MG63 (cell line): Measurements from ENCODE around the gene YIF1B. TPM values are rescaled to one million over a fixed set of nuclear protein-coding genes. Genes with fewer than 3 reads are reported as not detected.
"Not testable (repeated sequence)": the region's sequence is repeated elsewhere in the genome, so short reads cannot be mapped to it uniquely, and the experiment has no call there.

Experiments used
- DNase-seq: peaks from one replicate; pipeline ENCODE4 v3.0.0-alpha.2; 2020
- H3K27me3 ChIP-seq: fragments of 250-450 bp; sonication (Bioruptor Pico); 2 replicates; pipeline ENCODE4 v1.5.1; 2020; ENCODE audit warnings: mild to moderate bottlenecking, moderate library complexity
- H3K36me3 ChIP-seq: fragments of 250-450 bp; sonication (Bioruptor Pico); 2 replicates; pipeline ENCODE4 v1.5.1; 2020; ENCODE audit warnings: mild to moderate bottlenecking, moderate library complexity
- H3K4me3 ChIP-seq: fragments of 250-450 bp; sonication (Bioruptor Pico); 2 replicates; pipeline ENCODE4 v1.5.1; 2020; ENCODE audit warnings: mild to moderate bottlenecking, moderate library complexity
- H3K9me3 ChIP-seq: fragments of 250-450 bp; sonication (Bioruptor Pico); 2 replicates; pipeline ENCODE4 v1.5.1; 2020; ENCODE audit warnings: mild to moderate bottlenecking, moderate library complexity
- total RNA-seq: library from RNA; depleted of rRNA; stranded (reverse); fragments of >200 nt; shearing (Covaris generic); gene quantifications from 2 replicates; pipeline ENCODE4 v1.2.3, GENCODE V29; 2014; ENCODE audit warnings: low replicate concordance

Gene YIF1B
- total RNA-seq, 1 experiment from 2014 or later, result 294 TPM

GRCh38 chr19:38270587-38271167, 45.1 kb downstream of the YIF1B start:
- peak; percentile 99 for DNase-seq
- H3K27me3 ChIP-seq, result no peaks in the 10 kb centered on the region
- H3K9me3 ChIP-seq, result no peaks in the 10 kb centered on the region
- H3K4me3 ChIP-seq, result no peak overlapping the region
- no peaks in the 10 kb centered on the region for H3K36me3 ChIP-seq

DNA sequence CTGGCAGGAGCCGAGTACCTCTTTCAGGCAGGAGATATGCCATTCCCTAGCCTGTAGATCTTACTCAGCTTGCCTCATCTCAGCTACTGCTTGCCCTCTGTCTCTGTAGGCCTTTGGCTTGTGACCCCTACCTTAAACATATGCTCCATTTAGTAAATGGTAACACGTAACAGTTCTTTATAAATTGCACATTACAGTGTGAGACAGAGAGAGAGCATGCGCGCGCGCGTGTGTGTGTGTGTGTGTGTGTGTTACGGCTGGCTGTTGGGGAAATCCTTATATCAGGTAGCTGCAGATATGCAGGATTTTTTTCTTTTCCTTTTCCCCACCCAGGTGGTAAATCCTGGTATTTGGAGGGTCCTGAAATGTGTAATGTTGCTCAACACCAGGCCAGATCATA, 47.2 kb downstream of the YIF1B start:
- Histone ChIP-seq H3K9me3 (no peaks in the 10 kb centered on the region), H3K4me3 (no peak overlapping the region), H3K36me3 (no peaks in the 10 kb centered on the region), H3K27me3 (no peaks in the 10 kb centered on the region)
- no peak for DNase-seq

DNA sequence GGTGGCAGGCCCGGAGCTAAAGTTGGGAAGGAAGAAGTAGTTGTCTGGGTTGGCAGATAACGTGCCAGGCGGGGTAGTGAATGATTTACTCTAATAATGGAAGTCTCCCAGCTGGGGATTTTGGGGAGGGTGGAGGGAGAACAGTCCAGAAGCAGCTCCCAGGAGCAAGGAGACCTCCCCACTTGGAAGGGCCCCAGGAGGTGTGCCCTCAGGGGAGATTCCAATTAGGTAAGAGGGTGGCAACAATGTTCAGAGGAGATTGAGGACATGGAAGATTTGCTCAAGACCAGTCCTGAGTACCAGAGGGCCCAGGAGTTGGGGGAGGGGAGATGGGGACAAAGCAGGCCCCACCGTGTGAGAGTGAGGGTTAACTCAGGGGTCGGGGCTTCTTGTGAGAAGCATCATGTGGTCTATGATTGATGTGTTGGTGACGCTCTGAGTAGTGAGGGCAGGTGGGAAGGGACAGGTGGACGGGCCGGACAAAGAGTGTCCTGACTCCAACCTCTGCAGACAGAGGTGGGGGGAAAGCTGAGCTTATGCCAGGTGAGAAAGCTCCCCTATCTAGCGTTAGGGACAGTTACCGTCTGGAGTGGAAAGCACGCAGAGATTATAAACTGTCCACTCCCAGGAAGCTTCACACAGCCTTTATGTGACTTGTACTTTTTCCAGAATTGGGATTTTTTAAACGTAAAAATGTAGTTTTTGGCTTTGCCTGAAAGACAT, 47.8 kb downstream of the YIF1B start:
- no peaks in the 10 kb centered on the region for H3K36me3 ChIP-seq
- no peaks in the 10 kb centered on the region for H3K27me3 ChIP-seq
- no peak for DNase-seq
- H3K9me3 ChIP-seq, result no peaks in the 10 kb centered on the region
- no peak overlapping the region for H3K4me3 ChIP-seq

DNA sequence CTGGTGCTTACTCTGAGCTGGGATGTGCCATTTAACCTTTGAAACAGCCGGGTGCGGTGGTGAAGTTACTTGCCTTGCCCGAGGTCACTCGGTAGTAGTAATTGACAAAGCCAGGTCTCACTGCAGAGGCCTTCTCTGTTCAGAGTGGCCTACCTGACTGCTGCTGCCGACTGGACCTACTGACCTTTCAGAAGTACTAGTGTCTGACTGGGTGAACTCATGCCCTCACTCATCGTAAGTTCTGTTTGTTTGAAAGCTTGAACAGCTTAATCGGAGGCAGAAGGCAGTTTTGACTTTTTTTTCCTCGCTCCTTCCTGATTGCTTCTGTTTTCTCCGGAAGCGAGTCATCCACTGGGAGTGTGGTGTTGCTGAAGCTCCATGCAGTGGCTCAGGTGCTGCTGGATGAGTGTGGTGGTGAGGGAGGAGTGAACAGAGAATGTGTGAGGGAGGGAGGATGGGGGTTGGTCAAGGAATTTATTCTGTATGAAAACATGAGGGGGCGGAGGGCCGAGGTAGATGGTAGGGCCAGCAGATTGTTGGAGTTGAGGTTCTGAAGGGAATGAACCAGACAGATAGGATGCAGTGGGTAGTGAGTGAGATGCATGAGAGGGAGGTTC, 48.7 kb downstream of the YIF1B start:
- Histone ChIP-seq H3K27me3 (no peaks in the 10 kb centered on the region), H3K36me3 (no peaks in the 10 kb centered on the region), H3K9me3 (no peaks in the 10 kb centered on the region), H3K4me3 (no peak overlapping the region)
- peak; percentile 38 for DNase-seq

GRCh38 chr19:38265921-38266429, 49.8 kb downstream of the YIF1B start:
- DNase-seq, result no peak
- Histone ChIP-seq H3K4me3 (no peak overlapping the region), H3K36me3 (no peaks in the 10 kb centered on the region), H3K27me3 (no peaks in the 10 kb centered on the region), H3K9me3 (no peaks in the 10 kb centered on the region)

DNA sequence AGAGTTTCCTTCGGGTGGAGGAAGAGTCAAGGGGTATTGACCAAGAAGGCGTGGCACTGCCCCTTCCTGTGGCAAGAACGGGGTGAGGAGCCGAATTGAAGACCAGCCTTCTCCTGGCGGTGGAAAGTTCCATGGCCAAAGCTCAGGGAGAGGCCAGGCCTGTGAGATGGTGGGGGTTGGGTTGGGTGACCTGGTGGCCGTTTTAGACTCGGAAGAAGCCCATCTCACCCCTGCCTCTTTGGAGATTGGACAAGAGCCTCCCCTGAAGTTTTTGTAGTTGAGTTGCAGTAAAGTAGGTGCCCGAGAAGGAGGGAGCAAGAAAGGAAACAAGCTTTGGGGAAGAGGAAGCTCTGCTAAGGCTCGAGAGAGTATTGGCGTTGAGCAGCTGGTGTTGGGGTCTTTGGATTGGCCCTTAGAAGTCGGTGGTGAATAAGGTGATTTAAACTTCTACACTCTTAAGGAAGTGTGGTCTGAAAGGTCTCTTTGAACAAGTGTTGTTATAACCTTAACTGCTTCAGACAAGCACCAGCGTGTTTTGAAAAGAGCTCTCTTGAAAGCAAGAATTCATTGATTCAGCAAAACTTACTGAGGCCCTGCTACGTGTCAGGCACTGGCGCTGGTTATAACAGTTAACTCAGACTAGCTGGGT, 50.4 kb downstream of the YIF1B start:
- H3K4me3 ChIP-seq, result no peak overlapping the region
- DNase-seq, result no peak
- no peaks in the 10 kb centered on the region for H3K36me3 ChIP-seq
- H3K27me3 ChIP-seq, result no peaks in the 10 kb centered on the region
- no peaks in the 10 kb centered on the region for H3K9me3 ChIP-seq

DNA sequence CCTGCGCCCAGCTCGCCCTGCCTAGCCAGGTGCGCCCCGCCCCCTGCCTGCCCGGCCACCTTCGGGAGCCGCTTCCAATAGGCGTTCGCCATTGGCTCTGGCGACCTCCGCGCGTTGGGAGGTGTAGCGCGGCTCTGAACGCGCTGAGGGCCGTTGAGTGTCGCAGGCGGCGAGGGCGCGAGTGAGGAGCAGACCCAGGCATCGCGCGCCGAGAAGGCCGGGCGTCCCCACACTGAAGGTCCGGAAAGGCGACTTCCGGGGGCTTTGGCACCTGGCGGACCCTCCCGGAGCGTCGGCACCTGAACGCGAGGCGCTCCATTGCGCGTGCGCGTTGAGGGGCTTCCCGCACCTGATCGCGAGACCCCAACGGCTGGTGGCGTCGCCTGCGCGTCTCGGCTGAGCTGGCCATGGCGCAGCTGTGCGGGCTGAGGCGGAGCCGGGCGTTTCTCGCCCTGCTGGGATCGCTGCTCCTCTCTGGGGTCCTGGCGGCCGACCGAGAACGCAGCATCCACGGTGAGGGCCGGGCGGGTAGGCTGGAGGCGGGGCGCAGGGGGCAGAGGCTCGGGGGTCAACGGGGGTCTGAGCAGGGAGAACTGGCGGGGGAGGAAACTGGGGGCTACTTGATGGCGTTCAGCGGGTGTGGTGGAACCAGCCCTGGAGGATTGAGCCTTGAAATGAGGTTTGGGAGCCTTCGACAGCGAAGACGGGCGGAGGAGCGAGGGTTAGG, 51.1 kb downstream of the YIF1B start, which contains the start of gene SPINT2:
Gene SPINT2 (plus strand): TSS at position 88 of the 727 bp plus-strand sequence. CDS start 320 bp downstream, at position 408.
- Histone ChIP-seq H3K27me3 (no peaks in the 10 kb centered on the region), H3K4me3 (no peak within 1 kb of the TSS), H3K9me3 (no peaks in the 10 kb centered on the region), H3K36me3 (no peaks in the 10 kb centered on the region)
- DNase-seq, result no peak

- DNase-seq, result no peak
- Histone ChIP-seq H3K9me3 (no peaks in the 10 kb centered on the region), H3K27me3 (no peaks in the 10 kb centered on the region), H3K36me3 (no peaks in the 10 kb centered on the region), H3K4me3 (no peak overlapping the region)
These were observed 51.9 kb downstream of the YIF1B start for GRCh38 chr19:38263689-38264485.

DNA sequence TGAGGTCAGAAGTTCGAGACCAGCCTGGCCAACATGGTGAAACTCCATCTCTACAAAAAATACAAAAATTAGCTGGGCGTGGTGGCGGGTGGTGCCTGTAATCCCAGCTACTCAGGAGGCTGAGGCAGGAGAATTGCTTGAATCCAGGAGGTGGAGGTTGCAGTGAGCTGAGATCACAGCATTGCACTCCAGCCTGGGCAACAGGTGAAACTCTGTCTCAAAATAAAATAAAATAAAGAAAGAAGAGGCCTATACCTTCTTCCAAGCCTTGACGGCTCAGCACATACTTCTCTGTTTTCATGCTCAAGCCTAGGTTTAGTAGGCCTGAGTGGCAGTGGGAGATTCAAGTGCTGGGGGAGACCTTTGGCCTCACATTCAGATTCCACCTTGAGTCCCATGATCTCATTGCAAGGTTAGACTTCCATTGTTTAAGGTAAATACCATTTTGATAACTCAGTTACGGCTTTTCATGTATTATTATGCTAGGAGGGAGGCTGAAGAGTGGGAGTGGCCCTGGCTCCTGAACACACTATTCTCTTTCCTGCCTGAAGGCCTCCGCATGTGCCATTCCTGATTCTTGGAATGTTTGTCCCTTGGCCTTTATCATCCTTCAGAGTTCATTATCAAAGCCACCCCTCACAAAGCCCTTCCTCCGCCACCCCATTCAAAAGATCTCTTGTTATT, 53.0 kb downstream of the YIF1B start:
- H3K4me3 ChIP-seq, result no peak overlapping the region
- H3K27me3 ChIP-seq, result no peaks in the 10 kb centered on the region
- DNase-seq, result no peak
- no peaks in the 10 kb centered on the region for H3K9me3 ChIP-seq
- H3K36me3 ChIP-seq, result no peaks in the 10 kb centered on the region

DNA sequence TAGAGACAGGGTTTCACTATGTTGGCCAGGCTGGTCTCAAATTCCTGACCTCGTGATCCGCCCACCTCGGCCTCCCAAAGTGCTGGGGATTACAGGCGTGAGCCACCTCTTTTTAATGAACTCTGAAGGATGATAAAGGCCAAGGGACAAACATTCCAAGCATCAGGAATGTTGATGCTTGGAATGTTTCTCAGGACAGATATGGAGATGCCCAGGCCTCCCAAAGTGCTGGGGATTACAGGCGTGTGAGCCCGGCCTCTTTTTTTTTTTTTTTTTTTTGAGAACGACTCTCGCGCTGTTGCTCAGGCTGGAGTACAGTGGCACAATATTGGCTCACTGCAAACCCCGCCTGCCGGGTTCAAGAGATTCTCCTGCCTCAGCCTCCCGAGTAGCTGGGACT, 53.8 kb downstream of the YIF1B start:
- H3K4me3 ChIP-seq, H3K27me3 ChIP-seq, H3K9me3 ChIP-seq, H3K36me3 ChIP-seq, DNase-seq: not testable (repeated sequence)

- no peak for DNase-seq
- H3K9me3 ChIP-seq, result no peaks in the 10 kb centered on the region
- H3K36me3 ChIP-seq, result no peaks in the 10 kb centered on the region
- no peak overlapping the region for H3K4me3 ChIP-seq
- no peaks in the 10 kb centered on the region for H3K27me3 ChIP-seq
These were observed 60.2 kb downstream of the YIF1B start for GRCh38 chr19:38255383-38256014.

DNA sequence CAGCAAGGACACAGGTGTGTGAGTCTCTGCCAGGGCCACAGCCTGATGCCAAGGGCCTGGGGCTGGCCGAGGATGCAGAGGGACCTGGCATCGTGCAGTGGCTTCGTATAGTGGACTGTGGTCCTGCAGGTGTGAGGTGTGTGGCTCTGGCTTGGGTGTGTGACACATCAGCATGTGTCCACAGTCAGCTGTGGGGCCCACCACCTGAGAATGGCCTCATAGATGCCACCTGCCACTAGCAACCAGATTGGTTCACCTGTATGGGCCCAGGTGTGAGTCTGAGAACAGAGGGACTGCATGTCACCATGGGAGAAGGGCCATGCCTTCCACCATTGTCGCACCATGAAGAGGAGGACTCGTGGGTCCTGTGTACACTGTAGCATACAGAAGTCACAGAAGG, 62.0 kb downstream of the YIF1B start:
- Histone ChIP-seq H3K4me3 (no peak overlapping the region), H3K9me3 (no peaks in the 10 kb centered on the region), H3K36me3 (no peaks in the 10 kb centered on the region), H3K27me3 (no peaks in the 10 kb centered on the region)
- DNase-seq, result no peak
